Nephron progenitor cell (in vitro differentiated cells): ENCODE results near the gene CKB.

Experiments used
- DNase-seq: peaks from one replicate; pipeline ENCODE4 v3.0.0; 2021
- H3K27ac Mint-ChIP-seq: 2 replicates; pipeline ENCODE4 v1.8.0; 2021; ENCODE audit warnings: mild to moderate bottlenecking, moderate library complexity, mixed read lengths
- H3K27me3 Mint-ChIP-seq: 2 replicates; pipeline ENCODE4 v1.8.0; 2021; ENCODE audit warnings: mild to moderate bottlenecking, low read depth, mixed read lengths; ENCODE audit not compliant: poor library complexity
- H3K36me3 Mint-ChIP-seq: 2 replicates; pipeline ENCODE4 v1.8.0; 2021; ENCODE audit warnings: low read depth, mixed read lengths
- H3K4me1 Mint-ChIP-seq: 2 replicates; pipeline ENCODE4 v1.8.0; 2021; ENCODE audit warnings: mixed read lengths
- H3K4me3 Mint-ChIP-seq: 2 replicates; pipeline ENCODE4 v1.8.0; 2021; ENCODE audit warnings: mild to moderate bottlenecking, moderate library complexity, mixed read lengths
- H3K9me3 Mint-ChIP-seq: 2 replicates; pipeline ENCODE4 v1.8.0; 2021; ENCODE audit warnings: mild to moderate bottlenecking, moderate library complexity, mixed read lengths
- CTCF ChIP-seq: fragments of 200-600 bp; sonication (generic); IDR thresholded peaks from 2 replicates; pipeline ENCODE4 v1.5.0; 2021; ENCODE audit warnings: antibody characterized with exemption

The CKB gene

GRCh38 chr14:103531421-103532215 lies 9.0 kb upstream of the CKB start:
- H3K4me3 Mint-ChIP-seq: no peak overlapping the region

GRCh38 chr14:103530831-103531230 lies 8.2 kb upstream of the CKB start:
- no peaks in the 10 kb centered on the region for H3K9me3 Mint-ChIP-seq
- no peak overlapping the region for H3K4me3 Mint-ChIP-seq
- no peaks in the 10 kb centered on the region for H3K27me3 Mint-ChIP-seq
- H3K4me1 Mint-ChIP-seq: peaks cover 43% of the 10 kb centered on the region
- no peak for DNase-seq
- no peak overlapping the region for H3K27ac Mint-ChIP-seq
- TF ChIP-seq CTCF: no peak
- H3K36me3 Mint-ChIP-seq: no peaks in the 10 kb centered on the region

More at GRCh38 chr14:103531421-103532215, 9.0 kb upstream of the CKB start:
- Mint-ChIP-seq H3K27ac (no peak overlapping the region), H3K27me3 (no peaks in the 10 kb centered on the region), H3K36me3 (no peaks in the 10 kb centered on the region), H3K4me1 (peaks cover 36% of the 10 kb centered on the region), H3K9me3 (no peaks in the 10 kb centered on the region)
- no peak for DNase-seq
- TF ChIP-seq CTCF: no peak

- Mint-ChIP-seq H3K36me3 (no peaks in the 10 kb centered on the region), H3K27ac (no peak overlapping the region), H3K27me3 (no peaks in the 10 kb centered on the region), H3K4me1 (peaks cover 48% of the 10 kb centered on the region), H3K4me3 (peak overlapping the region; percentile 95), H3K9me3 (no peaks in the 10 kb centered on the region)
- TF ChIP-seq CTCF: no peak
- DNase-seq: peak; percentile 83
These were observed 7.8 kb upstream of the CKB start for GRCh38 chr14:103530390-103530789.

GRCh38 chr14:103529383-103530365 lies 7.0 kb upstream of the CKB start:
- Mint-ChIP-seq H3K9me3 (no peaks in the 10 kb centered on the region), H3K4me1 (peaks cover 55% of the 10 kb centered on the region), H3K27me3 (no peaks in the 10 kb centered on the region), H3K36me3 (no peaks in the 10 kb centered on the region), H3K4me3 (peak overlapping the region; percentile 95), H3K27ac (peak overlapping the region; percentile 59)
- DNase-seq: no peak
- TF ChIP-seq CTCF: no peak

- peak within 1 kb of the TSS; percentile 95 for H3K4me3 Mint-ChIP-seq
- H3K4me1 Mint-ChIP-seq: peaks cover 64% of the 10 kb centered on the region
- TF ChIP-seq CTCF: no peak
- peaks cover 7% of the 10 kb centered on the region for H3K27me3 Mint-ChIP-seq
- peak within 1 kb of the TSS; percentile 99 for H3K27ac Mint-ChIP-seq
- no peaks in the 10 kb centered on the region for H3K36me3 Mint-ChIP-seq
- H3K9me3 Mint-ChIP-seq: no peaks in the 10 kb centered on the region
- peak; percentile 80 for DNase-seq
These were observed 6.2 kb upstream of the CKB start, which contains the start of gene TRMT61A for GRCh38 chr14:103528587-103529382. TRMT61A (plus strand) TSS chr14:103529196; CDS start chr14:103529979, 783 bp downstream.
